ES-I3 (cell line): ENCODE results near the gene TEAD1.

ENCODE experiments used
- H3K36me3 ChIP-seq: 2 replicates; pipeline ENCODE4 v1.6.1; 2013; ENCODE audit warnings: mild to moderate bottlenecking, low read length, control low read depth, moderate library complexity; ENCODE audit not compliant: insufficient read depth
- H3K4me1 ChIP-seq: 2 replicates; pipeline ENCODE4 v1.6.1; 2013; ENCODE audit warnings: mild to moderate bottlenecking, control low read depth, low read length; ENCODE audit not compliant: insufficient read depth
- H3K9ac ChIP-seq: 2 replicates; pipeline ENCODE4 v1.6.1; 2013; ENCODE audit warnings: low read depth, mild to moderate bottlenecking, low read length, moderate library complexity
- H3K9me3 ChIP-seq: 2 replicates; pipeline ENCODE4 v1.6.1; 2013; ENCODE audit warnings: mild to moderate bottlenecking, low read length, moderate library complexity; ENCODE audit not compliant: control insufficient read depth, insufficient read depth

TEAD1 gene

DNA sequence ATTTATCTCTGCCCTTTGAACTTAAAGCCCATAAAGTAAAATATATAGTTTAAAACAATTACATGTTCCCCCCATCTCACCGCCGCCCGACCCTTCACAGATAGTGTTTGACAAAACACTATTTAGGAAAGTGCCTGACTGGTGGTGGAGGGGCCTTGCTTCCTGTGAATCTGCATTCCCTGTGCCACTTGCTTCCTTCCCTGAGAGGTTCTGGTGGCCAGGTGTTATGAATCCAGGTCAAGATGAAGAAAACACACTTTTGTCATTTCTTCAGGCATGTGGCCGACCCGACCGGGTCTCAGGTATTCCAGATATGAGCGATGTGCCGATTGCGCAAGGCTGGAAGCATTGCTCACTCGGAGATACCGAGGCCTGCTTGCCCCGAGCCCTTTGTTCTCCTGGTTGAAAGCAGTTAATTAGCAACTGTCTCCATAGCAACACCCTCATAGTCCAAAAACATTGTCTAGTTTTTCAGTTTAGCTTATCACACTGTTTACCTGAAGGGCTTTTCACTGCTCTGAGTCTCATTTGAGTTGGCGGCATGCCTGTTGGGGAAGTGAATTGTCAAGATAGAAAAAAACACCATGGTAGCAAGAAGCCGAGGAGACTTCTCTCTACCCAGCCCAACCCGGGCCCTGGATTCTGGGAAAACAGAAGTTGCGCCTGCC lies 128.3 kb downstream of the TEAD1 start:
- H3K9ac ChIP-seq, result no peak overlapping the region
- H3K4me1 ChIP-seq, result peaks cover 62% of the 10 kb centered on the region

DNA sequence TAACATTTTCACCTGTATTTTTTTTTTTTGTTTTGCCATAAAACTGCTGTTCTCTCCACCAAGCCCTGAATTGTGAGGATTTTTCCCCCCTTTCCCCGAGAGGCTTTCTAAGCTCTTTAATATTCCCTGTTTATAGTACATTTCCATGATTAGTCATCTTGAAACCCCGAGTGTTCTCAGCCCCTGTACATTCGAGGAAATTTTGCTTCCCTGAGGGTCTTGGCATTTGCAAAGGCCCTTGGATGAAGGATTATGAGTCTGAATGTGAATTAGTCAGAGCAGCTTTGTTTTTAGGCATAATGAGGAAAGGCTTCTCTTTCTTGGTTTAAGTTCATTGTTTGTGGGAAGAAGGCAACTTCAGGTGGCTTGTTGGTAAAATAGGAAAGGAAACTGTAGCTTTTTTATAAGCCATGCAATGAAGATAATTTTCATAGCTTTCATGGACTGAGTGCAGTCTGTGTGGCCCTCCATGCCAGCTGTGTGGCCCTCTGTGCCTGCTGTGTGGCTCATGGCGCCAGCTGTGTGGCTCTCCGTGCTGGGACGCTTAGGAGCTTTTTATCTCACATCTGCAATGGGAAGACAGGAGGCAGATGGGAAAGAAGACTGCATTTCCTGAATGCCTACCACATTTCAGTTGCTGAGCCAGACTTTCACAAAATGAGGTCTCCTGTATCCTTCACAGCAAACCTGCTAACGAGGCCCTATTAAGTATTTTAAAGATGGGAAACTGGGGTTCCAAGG lies 129.0 kb downstream of the TEAD1 start:
- Histone ChIP-seq H3K4me1 (peaks cover 60% of the 10 kb centered on the region), H3K9ac (no peak overlapping the region)

More for the DNA sequence above, 128.3 kb downstream of the TEAD1 start:
- Histone ChIP-seq H3K9me3 (no peaks in the 10 kb centered on the region), H3K36me3 (no peaks in the 10 kb centered on the region)

DNA sequence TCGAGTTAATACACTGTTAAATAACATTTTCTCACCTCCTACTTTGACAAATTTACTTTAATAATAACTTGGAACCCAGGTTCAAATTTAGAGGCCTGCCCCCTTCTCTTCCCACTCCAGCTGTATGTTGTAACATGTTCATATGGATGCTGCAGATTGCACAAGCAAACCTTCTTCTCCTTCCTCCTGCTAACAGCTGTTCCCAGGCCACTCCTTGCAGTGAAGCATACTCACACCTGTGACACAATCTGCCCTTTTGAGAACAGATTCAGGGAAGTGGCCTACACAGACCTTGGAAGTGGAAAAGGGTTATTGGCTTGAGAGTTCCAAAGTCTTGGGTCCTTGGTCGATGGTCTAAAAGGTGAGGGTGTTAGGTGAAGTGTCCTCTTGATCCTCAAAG lies 131.9 kb downstream of the TEAD1 start:
- Histone ChIP-seq H3K4me1 (peaks cover 40% of the 10 kb centered on the region), H3K36me3 (no peaks in the 10 kb centered on the region), H3K9ac (no peak overlapping the region), H3K9me3 (no peaks in the 10 kb centered on the region)

More for the DNA sequence above, 129.0 kb downstream of the TEAD1 start:
- Histone ChIP-seq H3K36me3 (no peaks in the 10 kb centered on the region), H3K9me3 (no peaks in the 10 kb centered on the region)

- Histone ChIP-seq H3K4me1 (peaks cover 26% of the 10 kb centered on the region), H3K9ac (no peak overlapping the region), H3K9me3 (no peaks in the 10 kb centered on the region), H3K36me3 (no peaks in the 10 kb centered on the region)
Measured at GRCh38 chr11:12807621-12808020, 133.4 kb downstream of the TEAD1 start.

- H3K9ac ChIP-seq, result no peak overlapping the region
- peaks cover 17% of the 10 kb centered on the region for H3K4me1 ChIP-seq
- H3K36me3 ChIP-seq, result no peaks in the 10 kb centered on the region
- H3K9me3 ChIP-seq, result no peaks in the 10 kb centered on the region
Measured at GRCh38 chr11:12808519-12808918, 134.3 kb downstream of the TEAD1 start.

DNA sequence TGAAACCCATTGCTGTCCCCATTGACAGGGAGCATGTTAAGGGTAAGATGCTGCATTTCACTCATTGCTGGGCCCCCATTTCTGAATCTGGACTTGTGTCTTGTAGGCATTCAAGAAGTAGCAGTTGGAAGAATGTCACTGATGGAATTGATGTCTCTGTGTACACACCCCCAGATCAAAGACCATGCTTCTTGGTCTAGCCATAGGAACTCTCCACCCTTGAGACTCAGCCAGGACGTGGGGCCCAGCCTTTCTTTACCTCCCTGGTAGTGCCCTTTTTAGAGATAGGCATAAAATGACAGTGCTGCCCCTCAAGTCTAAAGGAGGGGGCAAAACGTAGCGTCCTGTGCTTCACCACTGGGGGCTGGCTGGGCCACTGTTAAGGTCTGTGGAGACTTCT lies 135.1 kb downstream of the TEAD1 start:
- Histone ChIP-seq H3K9me3 (no peaks in the 10 kb centered on the region), H3K9ac (no peak overlapping the region), H3K4me1 (peaks cover 11% of the 10 kb centered on the region), H3K36me3 (no peaks in the 10 kb centered on the region)

DNA sequence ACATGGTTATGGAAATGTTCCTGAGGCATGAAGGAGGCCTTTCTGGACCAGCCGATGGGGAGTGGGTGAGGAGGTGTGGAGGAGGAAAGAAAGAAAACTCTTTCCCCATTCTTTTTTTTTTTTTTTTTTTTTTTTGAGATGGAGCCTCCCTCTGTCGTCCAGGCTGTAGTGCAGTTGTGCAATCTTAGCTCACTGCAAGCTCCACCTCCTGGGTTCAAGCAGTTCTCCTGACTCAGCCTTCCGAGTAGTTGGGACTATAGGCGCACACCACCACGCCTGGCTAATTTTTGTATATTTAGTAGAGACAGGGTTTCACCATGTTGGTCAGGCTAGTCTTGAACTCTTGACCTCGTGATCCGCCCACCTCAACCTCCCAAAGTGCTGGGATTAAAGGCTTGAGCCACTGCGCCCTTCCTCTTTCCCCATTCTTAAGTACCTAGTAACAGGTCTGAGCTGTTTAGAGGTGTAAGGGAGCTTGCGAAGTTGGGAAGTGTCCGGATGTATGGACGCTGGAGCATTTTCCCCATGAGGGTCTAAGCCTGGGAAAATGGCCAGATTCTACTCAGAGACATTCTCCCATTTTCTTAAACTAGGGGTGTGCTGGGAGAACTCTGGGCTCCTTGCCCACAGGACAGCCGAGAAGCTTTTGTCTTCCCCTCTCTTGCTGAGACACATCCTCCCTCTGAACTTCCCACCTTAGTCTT lies 135.8 kb downstream of the TEAD1 start:
- Histone ChIP-seq H3K36me3 (no peaks in the 10 kb centered on the region), H3K4me1 (peaks cover 13% of the 10 kb centered on the region), H3K9me3 (no peaks in the 10 kb centered on the region), H3K9ac (no peak overlapping the region)

- H3K9me3 ChIP-seq, result no peaks in the 10 kb centered on the region
- peaks cover 14% of the 10 kb centered on the region for H3K4me1 ChIP-seq
- H3K36me3 ChIP-seq, result no peaks in the 10 kb centered on the region
- H3K9ac ChIP-seq, result no peak overlapping the region
Measured at GRCh38 chr11:12810568-12810894, 136.3 kb downstream of the TEAD1 start.

DNA sequence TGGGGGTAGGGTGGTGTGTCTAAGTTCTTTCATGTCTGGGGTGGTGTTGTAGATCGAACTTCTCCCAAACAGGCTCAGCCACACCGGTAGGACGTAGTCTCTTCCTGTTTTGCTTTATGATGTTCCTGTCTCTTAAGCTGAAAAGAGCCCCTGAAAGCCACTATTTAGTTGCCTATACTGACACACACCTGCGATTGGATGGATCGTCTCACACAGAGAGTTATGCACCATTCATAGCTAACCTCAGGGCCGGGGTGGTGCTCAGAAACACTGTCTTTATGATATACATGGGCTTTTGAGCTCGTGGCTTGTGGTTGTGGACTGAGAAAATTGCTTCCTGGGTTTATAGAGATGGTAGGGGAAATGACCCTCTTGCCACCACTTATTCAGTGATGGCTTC lies 137.6 kb downstream of the TEAD1 start:
- H3K4me1 ChIP-seq, result peaks cover 25% of the 10 kb centered on the region
- no peaks in the 10 kb centered on the region for H3K36me3 ChIP-seq
- H3K9me3 ChIP-seq, result no peaks in the 10 kb centered on the region
- no peak overlapping the region for H3K9ac ChIP-seq

GRCh38 chr11:12812849-12813248 lies 138.6 kb downstream of the TEAD1 start:
- Histone ChIP-seq H3K4me1 (peaks cover 19% of the 10 kb centered on the region), H3K9me3 (no peaks in the 10 kb centered on the region), H3K9ac (no peak overlapping the region), H3K36me3 (no peaks in the 10 kb centered on the region)

DNA sequence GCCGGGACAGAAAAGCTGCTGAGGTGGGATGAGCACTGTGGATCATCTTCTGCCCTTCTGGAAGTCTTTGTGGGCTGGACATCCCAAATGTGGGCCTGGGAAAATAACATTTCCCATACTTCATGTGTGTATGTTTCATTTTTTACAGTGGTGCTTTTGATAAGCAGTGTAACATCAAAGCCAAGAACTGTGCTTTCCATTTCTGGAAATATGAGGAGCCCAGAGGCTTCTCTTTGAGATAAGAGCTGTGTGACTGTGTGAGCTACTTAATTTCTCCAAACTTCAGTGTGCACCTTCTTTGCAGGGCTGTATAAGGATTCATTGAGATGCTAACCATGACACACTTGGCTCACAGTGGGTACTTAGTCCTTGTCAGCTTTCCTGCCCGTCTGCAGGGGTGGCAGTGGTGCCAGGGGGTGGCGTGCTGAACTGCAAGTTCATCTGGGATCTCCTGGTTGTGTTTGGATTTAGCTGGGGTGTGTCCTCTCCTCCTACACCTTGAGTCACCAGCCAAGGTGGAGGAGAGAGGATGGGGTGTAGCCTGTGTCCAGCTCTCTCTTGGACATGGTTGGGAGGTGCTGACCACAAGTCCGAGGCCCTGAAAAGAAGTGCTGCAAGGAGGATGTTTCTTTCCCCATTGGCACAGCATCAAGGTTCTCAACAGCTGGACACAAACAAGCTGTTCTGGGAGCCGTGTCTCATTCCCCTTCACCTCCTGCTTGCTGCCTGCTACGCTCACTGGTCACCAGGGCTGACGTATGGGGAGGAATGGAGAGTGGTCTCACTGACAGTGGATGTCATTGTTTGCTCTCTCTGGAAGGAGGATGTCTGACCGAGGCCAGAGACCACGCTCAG lies 139.4 kb downstream of the TEAD1 start:
- Histone ChIP-seq H3K9ac (no peak overlapping the region), H3K36me3 (no peaks in the 10 kb centered on the region), H3K4me1 (peaks cover 16% of the 10 kb centered on the region), H3K9me3 (no peaks in the 10 kb centered on the region)

GRCh38 chr11:12815129-12815480 lies 140.9 kb downstream of the TEAD1 start:
- Histone ChIP-seq H3K4me1 (peaks cover 14% of the 10 kb centered on the region), H3K9ac (no peak overlapping the region), H3K9me3 (no peaks in the 10 kb centered on the region), H3K36me3 (no peaks in the 10 kb centered on the region)

DNA sequence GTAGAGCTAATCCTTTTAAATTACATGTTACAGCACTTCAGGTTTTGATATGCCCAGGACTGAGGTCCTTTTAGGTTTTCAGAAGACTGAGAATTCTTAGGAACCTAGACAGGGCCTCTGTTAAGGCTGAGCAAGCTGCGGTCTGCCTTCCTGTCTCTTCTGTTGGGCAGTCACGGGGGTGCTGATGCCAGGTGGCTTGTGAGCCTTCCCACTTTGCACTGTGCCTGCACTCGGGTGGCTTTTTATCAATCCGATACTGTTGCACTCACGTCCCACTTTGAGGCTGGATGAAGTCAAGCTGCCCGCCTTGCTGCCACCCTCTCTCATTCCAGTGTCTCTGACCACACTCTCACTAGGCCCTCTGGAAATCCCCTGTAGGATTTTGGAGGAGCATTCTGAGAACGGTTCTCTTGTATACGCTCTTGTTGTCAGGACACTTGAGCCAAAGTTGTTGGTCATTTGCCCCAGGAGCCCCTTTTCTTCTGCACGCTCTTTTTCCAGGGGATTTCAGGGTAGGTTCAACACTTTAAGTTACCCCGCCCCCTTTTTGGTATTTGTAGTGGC lies 141.8 kb downstream of the TEAD1 start:
- Histone ChIP-seq H3K9ac (no peak overlapping the region), H3K4me1 (peaks cover 14% of the 10 kb centered on the region), H3K36me3 (no peaks in the 10 kb centered on the region), H3K9me3 (no peaks in the 10 kb centered on the region)
